DLD1 (cell line): ENCODE data around the gene GPANK1.

Source experiments
- in situ Hi-C: cut with HindIII; loops from 2 replicates; pipeline ENCODE4 v1.10.0; 2017; ENCODE audit warnings: low sequenced_read_pairs

The GPANK1 gene

DNA sequence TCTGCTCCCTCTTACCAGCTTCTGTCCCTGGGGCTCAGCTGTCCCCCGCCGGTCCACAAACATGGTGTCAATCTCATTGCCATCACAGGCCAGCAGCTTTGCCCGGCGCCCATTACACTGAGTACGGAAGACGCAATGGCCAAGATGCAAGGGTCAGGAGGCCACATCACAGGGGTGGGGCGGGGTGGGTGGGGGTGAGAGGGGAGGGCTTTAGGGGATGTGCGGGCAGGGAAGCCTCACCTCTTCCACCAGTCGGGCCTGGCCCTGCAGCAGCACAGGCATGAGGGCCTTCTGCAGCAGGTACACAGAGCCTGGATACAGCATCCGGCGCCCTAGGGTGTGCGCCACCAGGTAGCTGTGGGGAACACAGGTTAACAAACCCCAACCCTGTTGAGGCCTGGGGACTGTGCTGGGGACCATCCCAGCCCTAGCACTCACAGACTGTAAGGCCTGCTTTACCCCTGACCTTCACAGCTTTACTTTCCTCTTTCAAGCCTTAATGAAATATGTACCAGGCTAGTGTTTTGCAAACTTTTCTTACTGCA is 26.8 kb upstream of the GPANK1 start:
- in situ Hi-C loops: loop anchor here (5.0 kb wide), 1 partner anchor 41 kb away; no protein-coding TSS in a partner anchor

DNA sequence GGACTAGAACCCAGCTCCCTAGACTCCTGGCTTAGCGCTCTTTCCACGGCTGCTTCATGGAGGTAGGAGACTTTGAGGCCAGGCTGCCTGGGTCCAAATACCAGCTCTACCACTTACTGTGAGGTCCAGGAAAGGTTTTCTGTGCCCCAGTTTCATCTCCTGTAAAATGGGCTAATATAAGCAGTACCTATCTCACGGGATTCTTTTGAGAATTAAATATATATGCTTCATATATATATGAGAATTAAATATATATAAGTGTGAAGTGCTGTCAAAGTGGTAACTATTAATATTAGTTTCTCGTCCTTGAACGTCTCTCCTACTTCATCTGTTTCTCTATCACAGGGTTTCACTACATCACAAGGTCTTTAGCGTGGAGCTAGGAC is 26.3 kb upstream of the GPANK1 start:
- in situ Hi-C loops: loop anchor here (5.0 kb wide), 1 partner anchor 41 kb away; no protein-coding TSS in a partner anchor

DNA sequence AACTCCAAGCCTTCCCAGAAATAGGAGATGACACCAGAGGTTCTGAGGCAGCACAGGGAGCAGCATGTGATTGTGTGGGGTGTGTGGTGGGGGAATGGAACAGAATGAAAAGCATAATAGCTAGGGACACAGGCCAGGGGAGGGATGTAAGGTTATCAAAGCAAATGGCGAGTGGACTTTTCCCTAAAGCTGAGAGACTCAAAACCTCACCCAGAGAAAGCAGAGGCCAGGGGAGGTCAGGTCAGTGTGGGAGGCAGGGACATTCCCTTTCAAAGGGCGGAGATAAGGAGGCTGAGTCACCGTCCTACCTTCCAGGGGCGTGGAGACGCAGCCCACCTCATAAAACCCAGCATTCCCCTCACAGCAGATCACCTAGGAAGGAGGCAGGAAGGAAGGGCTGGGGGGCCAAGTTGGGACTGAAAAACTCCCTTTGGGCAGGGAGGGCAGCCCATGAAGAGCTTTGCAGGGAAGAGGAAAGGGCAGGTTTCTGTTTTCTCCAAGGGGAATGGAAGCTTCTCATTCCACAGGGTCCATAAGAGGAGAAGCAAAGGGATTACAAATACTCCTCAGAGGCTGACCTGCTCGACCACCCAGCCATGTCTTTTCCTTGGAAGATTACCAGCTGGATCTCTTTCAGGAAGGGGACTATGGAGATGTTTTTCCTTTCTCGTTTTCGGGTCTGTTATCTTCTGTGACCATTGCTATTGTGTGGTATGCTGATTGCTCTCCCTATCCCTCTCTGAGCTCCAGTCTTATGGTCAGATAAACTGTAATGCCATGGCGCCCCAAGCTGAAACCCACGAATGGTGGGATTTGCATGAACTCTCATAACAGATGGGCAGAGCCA is 25.7 kb upstream of the GPANK1 start:
- in situ Hi-C loops: loop anchor here (5.0 kb wide), 1 partner anchor 42 kb away; no protein-coding TSS in a partner anchor

DNA sequence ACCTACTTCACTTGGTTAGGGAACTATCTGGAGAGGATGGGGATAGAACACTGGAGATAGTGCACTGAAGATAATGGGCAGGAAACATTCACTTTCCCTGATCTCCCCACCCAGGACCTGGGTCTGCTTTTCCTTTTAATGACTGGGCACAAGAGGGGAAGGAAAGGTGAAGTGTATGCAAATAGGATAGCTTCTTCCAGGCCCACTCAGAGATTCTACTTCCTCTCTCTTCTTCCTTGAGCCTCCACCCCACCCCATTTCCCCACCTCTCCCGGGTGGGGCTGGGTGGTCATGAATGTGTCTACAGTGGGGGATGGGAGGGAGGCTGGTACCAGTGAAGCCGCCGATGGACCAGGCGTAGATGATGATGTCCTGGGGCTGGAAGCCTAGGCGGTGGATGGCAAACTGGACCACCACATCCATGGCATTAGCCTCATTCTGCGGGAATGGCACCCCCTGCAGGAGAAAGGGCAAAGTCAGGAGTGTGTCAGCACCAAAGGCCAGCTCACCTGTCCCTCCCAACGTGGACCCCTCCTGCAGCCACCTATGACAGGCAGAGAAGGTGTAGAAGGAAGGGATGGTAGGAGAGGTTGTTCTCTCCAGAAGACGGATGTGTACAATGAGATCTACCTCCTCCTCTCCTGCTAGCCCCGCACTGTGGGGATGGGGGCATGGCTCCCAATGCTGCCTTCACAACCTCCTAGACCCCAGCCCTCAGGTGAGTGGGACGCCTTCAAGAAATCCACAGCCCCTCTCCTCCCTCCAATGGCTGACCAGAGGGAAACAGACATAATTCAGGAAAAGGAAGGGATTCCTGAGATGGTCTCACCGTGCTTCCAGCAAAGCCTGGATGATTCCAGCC is 24.7 kb upstream of the GPANK1 start:
- in situ Hi-C loops: loop anchor here (5.0 kb wide), 1 partner anchor 43 kb away; no protein-coding TSS in a partner anchor

DNA sequence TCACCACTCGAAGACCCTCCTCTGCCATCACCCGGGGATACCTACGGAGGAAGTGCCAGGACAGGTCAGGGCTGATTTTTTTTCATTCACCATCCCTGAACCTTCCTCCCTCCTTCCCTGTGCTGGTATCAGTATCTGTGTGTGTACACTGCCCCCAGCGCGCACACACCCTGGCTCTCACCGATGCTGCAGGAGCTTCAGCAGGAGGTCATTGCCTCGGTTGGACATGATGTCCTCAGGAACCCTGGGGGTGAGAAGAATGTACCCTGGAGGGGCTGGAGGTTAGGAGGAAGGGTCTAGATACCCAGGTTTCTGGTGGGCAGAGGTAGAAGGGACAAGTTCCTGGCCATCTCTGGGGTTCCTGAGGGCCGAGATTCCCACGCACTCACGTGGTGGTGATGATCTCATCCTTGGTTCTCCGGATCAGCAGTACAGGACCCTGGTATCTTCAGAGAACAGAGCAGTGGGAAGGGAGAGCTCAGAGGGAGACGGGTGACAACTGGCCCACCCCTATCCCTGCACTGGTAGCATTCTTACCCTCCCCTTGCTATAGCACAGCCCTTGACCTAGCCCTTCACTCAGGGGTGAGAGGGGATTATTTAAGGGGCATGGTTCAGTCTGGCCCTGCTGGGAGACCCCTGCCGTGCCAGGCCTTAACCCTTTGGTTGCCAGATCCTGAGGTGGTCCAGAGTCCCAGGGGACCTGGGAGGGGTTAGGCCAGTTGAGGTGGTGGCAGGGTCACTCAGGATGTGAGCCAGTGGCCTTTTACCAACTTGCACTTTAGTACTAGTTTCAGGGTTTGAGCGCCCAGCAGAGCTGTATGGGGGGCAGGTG is 23.3 kb upstream of the GPANK1 start:
- in situ Hi-C loops: no loop called here

DNA sequence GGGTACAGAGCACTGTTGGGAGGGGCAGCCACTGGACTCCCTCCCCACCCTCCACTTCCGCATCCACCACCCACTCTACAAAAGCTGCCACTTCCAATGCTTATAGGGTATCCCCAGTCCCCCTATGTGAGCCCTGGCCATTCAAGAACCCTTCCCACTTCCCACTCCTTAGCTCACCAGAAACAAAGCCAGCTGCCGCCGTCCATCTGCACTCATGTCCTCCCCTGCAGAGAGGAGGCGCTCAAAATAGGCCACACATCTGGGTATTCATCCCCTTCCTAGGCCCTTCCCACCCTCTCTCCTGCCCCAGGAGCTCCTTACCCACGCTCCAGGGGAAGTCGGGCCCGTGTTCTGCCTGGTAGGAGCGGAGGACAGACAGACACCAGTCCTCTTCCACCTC is 22.5 kb upstream of the GPANK1 start:
- in situ Hi-C loops: no loop called here

DNA sequence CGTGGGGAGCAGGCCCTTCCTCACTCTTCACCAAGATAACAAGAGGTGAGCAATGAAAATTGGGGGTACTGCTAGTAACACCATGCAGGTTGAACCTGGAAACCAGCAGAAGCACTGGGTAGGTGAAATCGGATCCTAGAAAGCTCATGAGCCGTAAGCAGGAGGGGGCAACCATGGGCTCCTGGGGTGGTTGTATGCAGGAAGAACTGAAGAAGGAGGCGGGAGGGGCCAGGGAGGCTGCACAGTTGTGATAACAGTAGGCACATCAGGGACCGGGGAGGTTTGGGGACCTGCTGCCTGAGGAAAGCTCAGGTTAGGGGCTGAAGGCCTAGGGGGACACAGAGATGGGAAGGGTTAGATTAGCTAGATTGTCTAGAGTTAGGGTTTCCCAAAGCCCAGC is 21.7 kb upstream of the GPANK1 start:
- in situ Hi-C loops: no loop called here

DNA sequence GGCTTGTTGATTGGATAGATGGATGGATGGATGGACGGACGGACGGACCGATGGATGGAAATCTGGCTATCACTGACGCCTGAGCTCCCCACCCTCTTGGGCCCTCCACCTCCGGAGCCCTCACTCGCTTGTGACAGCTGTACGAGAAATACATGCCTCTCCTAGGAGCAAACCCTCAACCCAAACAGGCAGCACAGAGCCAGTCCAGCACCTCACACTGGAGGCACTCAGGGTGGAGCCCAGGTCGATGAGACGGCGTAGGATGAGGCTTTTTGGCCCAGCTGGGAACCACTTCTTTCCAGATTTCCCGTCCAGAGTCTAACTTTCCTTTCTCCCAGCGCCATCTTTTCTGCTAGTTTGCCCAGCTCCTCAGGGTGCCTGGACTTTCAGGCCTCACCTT is 18.8 kb upstream of the GPANK1 start:
- in situ Hi-C loops: no loop called here

DNA sequence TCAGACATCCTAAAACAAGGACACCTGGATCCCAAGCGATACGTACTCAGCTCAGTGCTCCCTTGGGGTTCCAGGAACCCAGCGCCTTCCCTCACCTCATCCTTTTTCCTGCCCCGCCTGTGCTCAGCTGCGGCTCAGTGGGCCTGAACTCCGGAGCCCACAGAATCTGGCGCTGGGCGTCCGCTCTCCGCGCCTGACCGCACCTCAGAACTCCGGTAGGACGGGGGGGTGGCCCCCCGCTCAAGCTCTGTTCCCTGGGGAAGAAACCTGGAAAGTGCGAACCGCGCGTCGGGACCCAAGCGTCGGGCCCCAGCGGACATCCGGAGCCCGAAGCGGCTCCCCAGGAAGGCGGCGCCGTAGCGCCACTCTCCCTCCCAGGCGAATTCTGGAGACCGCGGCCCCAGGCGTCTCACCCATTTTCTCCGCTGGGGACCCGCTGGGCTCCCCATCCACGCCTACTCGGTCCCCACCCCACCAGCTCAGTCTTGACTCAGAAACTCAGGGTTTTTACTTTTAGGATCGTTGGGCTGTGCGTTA is 16.4 kb upstream of the GPANK1 start:
- in situ Hi-C loops: no loop called here

DNA sequence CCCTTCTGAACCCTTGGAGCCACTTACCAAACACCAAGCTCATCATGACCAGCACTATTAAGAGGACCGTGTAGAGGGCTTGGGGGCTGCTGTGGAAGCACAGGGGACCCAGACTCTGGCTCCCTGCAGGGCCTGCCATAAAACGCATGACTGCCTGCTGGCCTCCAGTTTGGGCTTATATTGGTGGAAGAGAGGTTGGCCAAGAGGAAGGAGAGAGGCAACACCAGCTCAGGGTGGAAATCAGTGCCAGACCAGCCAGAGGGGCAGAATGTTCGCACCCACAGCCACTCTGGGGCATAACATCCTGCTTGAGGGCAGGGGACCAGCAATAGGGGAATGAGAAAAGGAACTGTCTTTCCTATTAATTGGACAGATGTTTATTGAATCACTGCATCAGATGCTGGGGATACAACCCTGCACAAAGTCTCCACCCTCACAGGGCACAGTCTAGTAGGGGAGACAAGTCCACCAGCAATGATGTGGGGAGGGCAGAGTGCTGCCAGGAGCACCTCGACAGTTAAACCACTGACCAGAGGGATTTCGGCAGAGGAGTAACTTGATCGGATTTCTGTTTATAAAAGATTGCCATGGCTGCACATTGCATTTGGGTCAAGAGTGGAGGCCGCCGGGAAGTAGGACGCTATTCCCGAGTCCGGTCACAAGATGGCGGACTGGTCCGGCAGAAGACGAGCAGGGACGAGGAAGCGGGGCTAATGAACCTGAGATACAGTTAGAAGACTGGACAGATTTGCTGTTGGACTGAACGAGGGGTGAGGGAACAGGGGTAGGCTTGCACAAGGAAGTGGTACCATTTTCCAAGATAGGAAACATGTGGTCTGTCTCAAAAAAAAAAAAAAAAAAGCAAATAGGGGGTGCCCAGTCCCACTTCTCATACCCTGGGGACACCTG is 15.7 kb upstream of the GPANK1 start, which contains the start of gene LY6G5C:
Gene LY6G5C, minus strand, starts transcription at position 842 of the 909 bp plus-strand sequence. Its CDS starts 694 bp downstream, at position 148.
- in situ Hi-C loops: no loop called here

DNA sequence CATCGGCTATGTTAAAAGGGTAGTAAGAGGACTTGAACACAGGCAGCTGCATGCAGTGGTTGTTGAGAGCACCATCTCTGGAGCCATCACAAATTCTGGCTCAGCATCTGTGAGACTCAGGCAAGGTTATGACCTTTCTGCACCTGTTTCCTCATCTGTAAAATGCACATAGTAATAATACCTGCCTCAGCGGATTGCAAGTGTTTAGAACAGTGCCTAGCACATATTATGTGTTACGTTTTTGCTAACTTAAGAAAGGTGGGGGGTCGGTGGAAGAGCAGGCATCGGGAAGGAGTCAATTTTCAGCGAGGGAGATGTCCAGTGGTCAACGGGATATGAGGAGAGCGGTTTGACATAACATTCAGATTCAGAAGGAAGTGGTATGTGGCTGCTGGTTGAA is 13.2 kb upstream of the GPANK1 start:
- in situ Hi-C loops: no loop called here

DNA sequence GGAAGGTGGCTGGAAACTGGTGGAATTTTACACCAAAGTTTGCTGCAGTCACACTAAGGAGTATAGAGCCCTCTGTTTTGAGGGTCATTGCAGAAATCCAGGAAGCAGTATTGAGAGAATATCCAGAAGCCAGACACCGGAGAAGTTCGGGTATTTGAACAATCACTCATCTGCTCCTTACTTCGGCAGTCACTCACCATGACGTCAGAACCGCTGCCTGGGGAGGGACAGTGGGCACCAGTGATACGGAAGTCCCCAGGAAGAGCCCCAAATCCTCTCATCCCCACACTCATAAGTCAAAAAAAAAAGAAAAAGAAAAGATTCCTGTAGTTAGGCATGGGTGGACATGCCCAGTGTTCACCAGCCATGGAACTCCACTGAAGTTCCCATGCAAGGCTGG is 12.1 kb upstream of the GPANK1 start:
- in situ Hi-C loops: no loop called here

DNA sequence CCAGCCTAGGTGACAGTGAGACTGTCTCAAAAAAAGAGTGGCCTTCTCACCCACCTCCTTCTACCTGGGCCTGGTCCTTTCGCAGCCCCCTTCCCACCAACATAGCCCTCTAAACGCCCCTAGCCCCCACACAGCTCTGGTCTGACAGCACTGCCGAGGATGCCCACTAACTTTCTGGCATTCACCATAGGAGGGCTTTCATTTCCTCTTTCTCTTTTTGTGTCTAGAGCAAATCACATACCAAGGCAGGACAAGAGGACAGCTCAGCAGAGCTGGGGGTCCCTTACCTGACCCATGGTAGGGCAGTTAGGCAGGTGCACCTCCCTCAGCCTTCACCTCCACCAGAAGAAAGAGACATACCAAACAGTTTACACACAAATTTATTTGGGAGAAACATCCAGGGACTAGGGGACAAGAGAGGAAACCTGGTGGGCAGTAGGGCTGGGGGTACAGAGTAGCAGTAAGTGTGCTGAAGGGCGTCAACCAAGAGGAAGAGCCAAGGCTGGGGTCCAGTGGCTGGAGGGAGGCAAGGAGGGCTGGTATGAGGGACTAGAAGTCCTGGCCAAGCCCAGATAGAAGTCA is 11.6 kb upstream of the GPANK1 start:
- in situ Hi-C loops: no loop called here

DNA sequence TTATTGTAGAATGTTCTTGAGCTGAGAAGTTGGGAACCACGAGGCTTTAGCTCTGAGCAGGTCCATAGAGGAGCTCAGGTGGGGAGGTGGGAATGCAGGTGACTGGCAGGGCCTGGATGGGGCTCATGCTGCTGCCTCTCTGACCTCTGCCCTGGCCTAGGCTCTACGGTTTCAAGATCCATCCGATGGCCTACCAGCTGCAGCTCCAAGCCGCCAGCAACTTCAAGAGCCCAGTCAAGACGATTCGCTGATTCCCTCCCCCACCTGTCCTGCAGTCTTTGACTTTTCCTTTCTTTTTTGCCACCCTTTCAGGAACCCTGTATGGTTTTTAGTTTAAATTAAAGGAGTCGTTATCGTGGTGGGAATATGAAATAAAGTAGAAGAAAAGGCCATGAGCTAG is 4.9 kb upstream of the GPANK1 start, which contains the start of gene LY6G5B:
Gene LY6G5B, plus strand, starts transcription at position 301 of the 400 bp plus-strand sequence. CDS start 975 bp downstream, outside the sequence.
- in situ Hi-C loops: no loop called here

DNA sequence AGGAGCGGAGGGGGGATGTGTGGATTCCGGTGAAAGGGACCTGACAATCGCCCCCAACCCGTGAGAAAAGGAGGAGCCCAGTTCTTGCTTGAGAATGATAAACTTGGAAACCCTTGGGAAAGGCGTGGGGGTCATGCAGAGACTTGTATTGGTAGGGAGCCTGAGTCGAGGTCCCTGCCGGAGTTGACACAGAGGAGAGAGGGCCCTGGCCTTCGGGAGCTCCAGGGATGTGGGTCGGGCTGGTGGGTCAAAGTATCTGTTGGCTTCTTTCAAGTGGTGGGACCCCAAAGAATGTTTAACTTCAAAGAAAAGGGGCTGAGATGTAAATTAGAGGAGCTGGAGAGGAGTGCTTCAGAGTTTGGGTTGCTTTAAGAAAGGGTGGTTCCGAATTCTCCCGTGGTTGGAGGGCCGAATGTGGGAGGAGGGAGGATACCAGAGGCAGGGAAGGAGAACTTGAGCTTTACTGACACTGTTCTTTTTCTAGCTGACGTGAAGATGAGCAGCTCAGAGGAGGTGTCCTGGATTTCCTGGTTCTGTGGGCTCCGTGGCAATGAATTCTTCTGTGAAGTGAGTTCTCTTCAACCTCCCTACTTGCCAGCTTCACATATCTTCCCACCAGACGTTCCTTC is 1.7 kb upstream of the GPANK1 start:
- in situ Hi-C loops: no loop called here

DNA sequence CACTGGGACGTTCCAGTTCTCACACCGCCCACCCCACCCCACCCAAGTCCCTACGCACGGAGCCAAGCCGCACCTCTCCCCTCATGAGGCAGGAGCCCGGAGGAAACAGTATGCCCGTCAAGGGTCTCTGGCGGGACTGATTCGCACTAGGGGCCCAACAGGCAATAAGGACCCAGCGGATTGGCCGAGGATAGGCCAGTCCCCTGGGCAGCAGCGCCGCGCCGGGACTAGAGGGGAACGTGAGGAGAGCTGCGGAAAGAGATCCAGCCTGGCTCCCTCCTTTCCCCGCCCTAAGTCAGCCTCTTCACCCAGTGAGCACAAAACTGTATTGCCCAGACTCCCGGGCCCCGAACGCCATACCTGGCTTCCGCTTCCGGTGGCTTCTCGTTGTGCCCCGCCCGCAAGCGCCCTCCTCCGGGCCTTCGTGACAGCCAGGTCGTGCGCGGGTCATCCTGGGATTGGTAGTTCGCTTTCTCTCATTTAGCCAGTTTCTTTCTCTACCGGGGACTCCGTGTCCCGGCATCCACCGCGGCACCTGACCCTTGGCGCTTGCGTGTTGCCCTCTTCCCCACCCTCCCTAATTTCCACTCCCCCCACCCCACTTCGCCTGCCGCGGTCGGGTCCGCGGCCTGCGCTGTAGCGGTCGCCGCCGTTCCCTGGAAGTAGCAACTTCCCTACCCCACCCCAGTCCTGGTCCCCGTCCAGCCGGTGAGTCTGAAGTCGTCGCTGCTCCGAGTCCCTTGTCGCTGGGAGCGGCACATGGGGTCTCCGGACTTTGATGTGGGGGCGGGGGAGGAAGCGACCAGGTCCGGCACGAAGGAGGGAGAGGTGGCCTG is 922 bp upstream of the GPANK1 start, which contains the start of gene CSNK2B:
Gene CSNK2B, plus strand, starts transcription at position 580 of the 836 bp plus-strand sequence. CDS start 752 bp downstream, outside the sequence.
- in situ Hi-C loops: no loop called here
